K562 (cell line): ENCODE measurements around the gene DDR2. TPM values are rescaled to one million over a fixed set of nuclear protein-coding genes. Genes with fewer than 3 reads are reported as not detected.

Experiments used
- ATAC-seq: fragments of 200-7000 bp; cut with Tn5 transposase; 3 replicates; pipeline ENCODE4 v1.9.1; 2020; ENCODE audit warnings: moderate library complexity
- BruUV-seq: library from RNA; stranded (reverse); fragments of 400-500 nt; replicated peaks from 2 replicates; lab custom pipeline; 2021; lab: Mats Ljungman, UMichigan
- CTCF ChIA-PET: fragments of 300-600 bp; formaldehyde crosslinking; extraction: SDS; loops from one replicate; lab custom pipeline; 2021; ENCODE audit warnings: low intra/inter-chr PET ratio; lab: Yijun Ruan, JAX
- POLR2A ChIA-PET: fragments of 300-600, 350-650 bp; sonication (Branson Sonifier 250); formaldehyde crosslinking; extraction: SDS; loops from one replicate; lab custom pipeline; 2021; ENCODE audit warnings: antibody characterized with exemption, inconsistent platforms; lab: Yijun Ruan, JAX
- DNase-seq, 4 experiments: peaks; one replicate each; pipeline versions ENCODE4 v3.0.0 to v3.0.0-alpha.2; 2011 to 2018; ENCODE audit warnings: low spot score in 3 of 4, mixed read lengths in 3 of 4; ENCODE audit errors: extremely low read depth in 1 of 4
- FAIRE-seq: peaks from 2 replicates; lab custom pipeline; 2011; peaks lifted over from hg19 to GRCh38; lab: Jason Lieb, UNC
- H2AFZ ChIP-seq: 2 replicates; pipeline ENCODE4 v1.6.0; 2011; ENCODE audit warnings: low read depth, low read length, control low read depth, inconsistent platforms
- H3K27ac ChIP-seq: fragments of 200-600 bp; 3 replicates; pipeline ENCODE4 v1.8.0; 2011; ENCODE audit warnings: low read depth, mild to moderate bottlenecking, control low read depth, inconsistent platforms, low read length, moderate library complexity, mixed read lengths; ENCODE audit errors: extremely low read depth
- H3K27me3 ChIP-seq, 2 experiments: fragments of 300-600 bp in 1 of 2; 2 replicates in 1 of 2; 3 replicates in 1 of 2; pipeline versions ENCODE4 v1.6.0 to v1.8.0; 2011; ENCODE audit warnings: inconsistent platforms in 2 of 2, low read length in 2 of 2, mild to moderate bottlenecking in 1 of 2, mixed read lengths in 1 of 2, moderate library complexity in 1 of 2; ENCODE audit not compliant: control insufficient read depth in 2 of 2, insufficient read depth in 2 of 2
- H3K36me3 ChIP-seq: fragments of 300-600 bp; 3 replicates; pipeline ENCODE4 v1.8.0; 2011; ENCODE audit warnings: mild to moderate bottlenecking, low read length, inconsistent platforms; ENCODE audit not compliant: control insufficient read depth, insufficient read depth
- H3K4me1 ChIP-seq, 2 experiments: fragments of 200-600 bp in 1 of 2; replicated peaks in 1 of 2; 2 replicates in 1 of 2; 3 replicates in 1 of 2; pipeline versions ENCODE4 v1.5.1 to v1.8.0; 2011; ENCODE audit warnings: inconsistent platforms in 2 of 2, low read length in 2 of 2, mild to moderate bottlenecking in 1 of 2, mixed read lengths in 1 of 2, moderate library complexity in 1 of 2; ENCODE audit not compliant: control insufficient read depth in 2 of 2, insufficient read depth in 2 of 2
- H3K4me2 ChIP-seq: 2 replicates; pipeline ENCODE4 v1.6.1; 2011; ENCODE audit warnings: low read length, control low read depth, inconsistent platforms, mixed read lengths; ENCODE audit not compliant: insufficient read depth
- H3K4me3 ChIP-seq: fragments of 200-600 bp; sonication (generic), shearing (Covaris generic); 2 replicates; pipeline ENCODE4 v1.5.1; 2016; ENCODE audit warnings: control low read depth, inconsistent platforms
- H3K79me2 ChIP-seq: fragments of 200-600 bp; 3 replicates; pipeline ENCODE4 v1.8.0; 2011; ENCODE audit warnings: low read length, inconsistent platforms; ENCODE audit not compliant: control insufficient read depth, insufficient read depth
- H3K9ac ChIP-seq, 2 experiments: 2 replicates each; pipeline versions ENCODE4 v1.6.0 to v1.6.1; 2011; ENCODE audit warnings: low read depth in 2 of 2, low read length in 2 of 2, control low read depth in 1 of 2, inconsistent platforms in 1 of 2, mild to moderate bottlenecking in 1 of 2, mixed read lengths in 1 of 2; ENCODE audit not compliant: insufficient read depth in 1 of 2
- H3K9me1 ChIP-seq: one replicate; pipeline ENCODE4 v1.6.0; 2011; ENCODE audit warnings: inconsistent platforms, mild to moderate bottlenecking, low read length, moderate library complexity; ENCODE audit not compliant: control insufficient read depth, insufficient read depth
- H3K9me3 ChIP-seq: replicated peaks from 2 replicates; pipeline ENCODE4 v1.5.1; 2011; ENCODE audit warnings: low read depth, low read length, inconsistent platforms; ENCODE audit not compliant: control insufficient read depth, insufficient read depth
- H4K20me1 ChIP-seq: replicated peaks from 2 replicates; pipeline ENCODE4 v1.6.1; 2011; ENCODE audit warnings: low read length, inconsistent platforms, mixed read lengths; ENCODE audit not compliant: control insufficient read depth, insufficient read depth
- CBFA2T3 ChIP-seq: fragments of 450-650 bp; IDR thresholded peaks from 2 replicates; pipeline ENCODE4 v1.6.1; 2017
- ERF ChIP-seq: fragments of 450-650 bp; formaldehyde crosslinking; IDR thresholded peaks from 2 replicates; pipeline ENCODE4 v1.4.0; 2020; ENCODE audit warnings: mild to moderate bottlenecking, mixed read lengths
- GATAD2A ChIP-seq: fragments of 450-650 bp; IDR thresholded peaks from 2 replicates; pipeline ENCODE4 v1.6.1; 2017
- HDAC3 ChIP-seq: fragments of 450-650 bp; IDR thresholded peaks from 2 replicates; pipeline ENCODE4 v1.6.1; 2018; ENCODE audit warnings: borderline replicate concordance, mild to moderate bottlenecking, moderate library complexity; ENCODE audit not compliant: partially characterized antibody
- ILF3 ChIP-seq: fragments of 450-650 bp; IDR thresholded peaks from 2 replicates; pipeline ENCODE4 v1.6.1; 2018; ENCODE audit warnings: antibody characterized with exemption, mild to moderate bottlenecking, moderate library complexity, borderline replicate concordance
- MBD2 ChIP-seq: sonication (generic); IDR thresholded peaks from 2 replicates; pipeline ENCODE4 v1.6.1; 2016; ENCODE audit warnings: low read depth, borderline replicate concordance
- NEUROD1 ChIP-seq: fragments of 150-350 bp; IDR thresholded peaks from 2 replicates; pipeline ENCODE4 v1.6.1; 2014; ENCODE audit warnings: borderline replicate concordance, low read length, low read depth; ENCODE audit not compliant: partially characterized antibody
- OTX1 ChIP-seq: fragments of 450-650 bp; formaldehyde crosslinking; IDR thresholded peaks from 2 replicates; pipeline ENCODE4 v1.4.0; 2022; ENCODE audit warnings: mild to moderate bottlenecking
- POLR3A ChIP-seq: IDR thresholded peaks from 2 replicates; pipeline ENCODE4 v1.6.1; 2011; ENCODE audit warnings: borderline replicate concordance, mild to moderate bottlenecking, moderate library complexity; ENCODE audit not compliant: insufficient read length, insufficient read depth; ENCODE audit errors: extremely low read depth
- RBBP5 ChIP-seq: fragments of 200-600 bp; sonication (generic); IDR thresholded peaks from 2 replicates; pipeline ENCODE4 v1.6.1; 2012; ENCODE audit warnings: borderline replicate concordance, mild to moderate bottlenecking, low read length, control low read depth, inconsistent platforms; ENCODE audit not compliant: insufficient read depth, poor library complexity, severe bottlenecking
- SAFB ChIP-seq: fragments of 200-400 bp; formaldehyde crosslinking; IDR thresholded peaks from 2 replicates; pipeline ENCODE4 v1.6.1; 2017; ENCODE audit warnings: low read depth, low read length, borderline replicate concordance
- ZNF239 ChIP-seq: fragments of 250-450 bp; sonication (Bioruptor Pico); IDR thresholded peaks from 2 replicates; pipeline ENCODE4 v1.4.0; 2020; ENCODE audit warnings: mild to moderate bottlenecking
- ZNF324 ChIP-seq: fragments of 250-450 bp; sonication (Bioruptor Pico); IDR thresholded peaks from 2 replicates; pipeline ENCODE4 v1.4.0; 2020; ENCODE audit warnings: mild to moderate bottlenecking
- ZNF384 ChIP-seq: IDR thresholded peaks from 2 replicates; pipeline ENCODE4 v1.6.1; 2012; ENCODE audit warnings: low read depth, low read length, improper control_type of control experiment
- in situ Hi-C: fragments of 300-500 bp; cut with MboI; formaldehyde crosslinking; loops from 4 replicates; pipeline ENCODE4 v1.15.0; 2018; ENCODE audit warnings: inconsistent platforms, mixed read lengths
- intact Hi-C: fragments of 100-400 bp; cut with micrococcal nuclease; formaldehyde crosslinking; loops from 2 replicates; pipeline ENCODE4 v1.14.2; 2022
- polyA plus RNA-seq, 8 experiments: library from polyadenylated mRNA; depleted of rRNA in 4 of 8; stranded (reverse) in 5 of 8; unstranded in 3 of 8; fragments of >200 nt; fragmentation: Nextera tagmentation in 2 of 8; fragmentation: Illumina TruSeq in 1 of 8; extraction: Ambion mirVana in 2 of 8; extraction: Trizol in 1 of 8; gene quantifications; 2 replicates each; pipeline versions ENCODE4 v1.2.1 to v1.2.3, GENCODE V29; 2011 to 2014; ENCODE audit warnings: inconsistent platforms in 1 of 8, missing spikeins in 1 of 8
- total RNA-seq, 7 experiments: library from RNA; depleted of rRNA in 6 of 7; stranded (reverse); fragments of >200 nt in 6 of 7; fragmentation: Illumina TruSeq in 2 of 7; extraction: Trizol in 2 of 7; gene quantifications; 2 replicates each; pipeline versions ENCODE4 v1.2.1 to v1.2.3, GENCODE V29; 2011 to 2021; ENCODE audit warnings: low replicate concordance in 1 of 7
- TF ChIP-seq, protein P1 (sequence below), 2 experiments: IDR thresholded peaks; 2 replicates each; pipeline ENCODE4 v1.6.1; 2011; ENCODE audit warnings: borderline replicate concordance in 1 of 2, control low read depth in 1 of 2, low read depth in 1 of 2, low read length in 1 of 2, mild to moderate bottlenecking in 1 of 2, mixed read lengths in 1 of 2, moderate library complexity in 1 of 2; ENCODE audit not compliant: insufficient read depth in 1 of 2, insufficient read length in 1 of 2, poor library complexity in 1 of 2, severe bottlenecking in 1 of 2; ENCODE audit errors: extremely low read depth in 1 of 2
- TF ChIP-seq, protein P2 (sequence below), 2 experiments: fragments of 250-450 bp in 1 of 2; fragments of 450-650 bp in 1 of 2; sonication (Bioruptor Pico) in 1 of 2; IDR thresholded peaks; 2 replicates each; pipeline versions ENCODE4 v1.6.1 to v1.8.0; 2016 to 2021; ENCODE audit warnings: mild to moderate bottlenecking in 2 of 2, moderate library complexity in 2 of 2, missing compliant biosample characterization in 1 of 2, missing genetic modification characterization in 1 of 2
- TF ChIP-seq, protein P3 (sequence below): fragments of 450-650 bp; IDR thresholded peaks from 2 replicates; pipeline ENCODE4 v1.6.1; 2016; ENCODE audit warnings: mild to moderate bottlenecking

Gene DDR2
- total and polyA plus RNA-seq, 9 of the 15 experiments (the other 6 are each of a cell fraction or from before 2014, with no cell fraction given) = 0.36 to 2.0 (median 1.1) TPM

DNA sequence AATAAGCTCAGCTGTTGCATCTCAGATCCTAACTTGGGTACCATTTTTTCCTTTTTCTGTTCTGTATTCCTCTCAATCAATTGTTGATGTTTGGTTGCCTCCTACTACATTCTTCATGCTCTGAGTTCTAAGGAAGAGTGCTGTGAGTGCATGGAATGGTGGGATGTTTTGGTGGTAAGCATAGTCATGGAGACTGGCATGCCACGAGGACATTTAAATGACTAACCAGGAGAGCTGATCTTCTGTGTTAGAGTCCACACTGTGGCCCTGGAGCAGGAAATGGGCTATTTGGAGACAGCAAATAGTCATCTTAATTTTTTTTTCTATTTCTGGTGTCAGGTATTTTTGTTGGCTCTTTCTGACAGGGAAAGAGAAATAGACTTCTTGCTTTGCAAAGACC lies 88.7 kb downstream of the DDR2 start (continued):
- TF ChIP-seq, protein P1, sequence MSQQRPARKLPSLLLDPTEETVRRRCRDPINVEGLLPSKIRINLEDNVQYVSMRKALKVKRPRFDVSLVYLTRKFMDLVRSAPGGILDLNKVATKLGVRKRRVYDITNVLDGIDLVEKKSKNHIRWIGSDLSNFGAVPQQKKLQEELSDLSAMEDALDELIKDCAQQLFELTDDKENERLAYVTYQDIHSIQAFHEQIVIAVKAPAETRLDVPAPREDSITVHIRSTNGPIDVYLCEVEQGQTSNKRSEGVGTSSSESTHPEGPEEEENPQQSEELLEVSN (IDR thresholded peaks at IDR 0.05; ENCODE audit: borderline replicate concordance in 1 of 2, extremely low read depth in 1 of 2, insufficient read depth in 1 of 2, insufficient read length in 1 of 2, low read depth in 1 of 2, low read length in 1 of 2, poor library complexity in 1 of 2, severe bottlenecking in 1 of 2) = no peak
- TF ChIP-seq HDAC3 (no peak), POLR3A (no peak), RBBP5 (no peak), ZNF239 (CRISPR knock-in tag) (no peak)
- TF ChIP-seq, protein P2, sequence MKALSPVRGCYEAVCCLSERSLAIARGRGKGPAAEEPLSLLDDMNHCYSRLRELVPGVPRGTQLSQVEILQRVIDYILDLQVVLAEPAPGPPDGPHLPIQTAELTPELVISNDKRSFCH (CRISPR knock-in tag; IDR thresholded peaks at IDR 0.05) = no peak
- TF ChIP-seq, protein P2 (tag; IDR thresholded peaks at IDR 0.05) = no peak

DNA sequence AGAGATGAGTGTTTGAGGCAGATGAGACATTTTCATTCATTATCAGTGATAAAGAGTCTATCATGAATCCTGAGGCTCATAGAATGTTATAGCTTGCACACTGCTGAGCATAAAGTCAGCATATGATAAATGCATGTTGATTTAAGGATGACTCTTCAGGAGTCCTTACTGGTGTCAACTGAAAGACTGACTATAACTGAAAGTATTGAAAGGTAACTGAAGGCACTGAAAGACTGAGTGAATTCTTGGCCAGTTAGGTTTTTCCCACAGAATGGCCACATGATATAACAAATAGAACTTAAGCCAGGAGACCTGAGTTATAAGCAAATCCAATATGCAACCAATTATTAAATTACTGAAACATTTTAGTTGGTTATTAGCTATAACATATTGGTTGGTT lies 89.2 kb downstream of the DDR2 start:
- Histone ChIP-seq H2AFZ (no peak overlapping the region), H4K20me1 (no peaks in the 10 kb centered on the region), H3K9me3 (no peaks in the 10 kb centered on the region)
- POLR2A ChIA-PET = no interaction called here
- no peak for DNase-seq
- TF ChIP-seq ZNF324 (no peak), OTX1 (CRISPR knock-in tag) (no peak), CBFA2T3 (no peak), SAFB (no peak), MBD2 (no peak), ERF (no peak), ILF3 (no peak), GATAD2A (no peak), NEUROD1 (no peak), ZNF384 (no peak)
- TF ChIP-seq, protein P3, sequence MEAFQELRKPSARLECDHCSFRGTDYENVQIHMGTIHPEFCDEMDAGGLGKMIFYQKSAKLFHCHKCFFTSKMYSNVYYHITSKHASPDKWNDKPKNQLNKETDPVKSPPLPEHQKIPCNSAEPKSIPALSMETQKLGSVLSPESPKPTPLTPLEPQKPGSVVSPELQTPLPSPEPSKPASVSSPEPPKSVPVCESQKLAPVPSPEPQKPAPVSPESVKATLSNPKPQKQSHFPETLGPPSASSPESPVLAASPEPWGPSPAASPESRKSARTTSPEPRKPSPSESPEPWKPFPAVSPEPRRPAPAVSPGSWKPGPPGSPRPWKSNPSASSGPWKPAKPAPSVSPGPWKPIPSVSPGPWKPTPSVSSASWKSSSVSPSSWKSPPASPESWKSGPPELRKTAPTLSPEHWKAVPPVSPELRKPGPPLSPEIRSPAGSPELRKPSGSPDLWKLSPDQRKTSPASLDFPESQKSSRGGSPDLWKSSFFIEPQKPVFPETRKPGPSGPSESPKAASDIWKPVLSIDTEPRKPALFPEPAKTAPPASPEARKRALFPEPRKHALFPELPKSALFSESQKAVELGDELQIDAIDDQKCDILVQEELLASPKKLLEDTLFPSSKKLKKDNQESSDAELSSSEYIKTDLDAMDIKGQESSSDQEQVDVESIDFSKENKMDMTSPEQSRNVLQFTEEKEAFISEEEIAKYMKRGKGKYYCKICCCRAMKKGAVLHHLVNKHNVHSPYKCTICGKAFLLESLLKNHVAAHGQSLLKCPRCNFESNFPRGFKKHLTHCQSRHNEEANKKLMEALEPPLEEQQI = no peak
- TF ChIP-seq, all 486 proteins: peak for 0
- in situ Hi-C loops (no loop called here), intact Hi-C loops (no loop called here)
- Histone ChIP-seq H3K9me1 (no peaks in the 10 kb centered on the region), H3K4me3 (no peak overlapping the region), H3K9ac (no peak overlapping the region), H3K27ac (no peak overlapping the region), H3K27me3 (no peaks in the 10 kb centered on the region), H3K4me1 (no peaks in the 10 kb centered on the region), H3K4me2 (no peak overlapping the region), H3K79me2 (no peaks in the 10 kb centered on the region), H3K36me3 (no peaks in the 10 kb centered on the region)
- ATAC-seq (no peak), FAIRE-seq (no peak)
- BruUV-seq = no TSS peak
- CTCF ChIA-PET = no interaction called here
